Endodermal cell (in vitro differentiated cells): ENCODE results near the gene MAP6D1. TPM values are rescaled to one million over a fixed set of nuclear protein-coding genes. Genes with fewer than 3 reads are reported as not detected.
A peak's percentile ranks its signal among the peaks of the same experiment; 100 is the strongest.

Experiments
- DNase-seq: peaks from one replicate; pipeline ENCODE4 v3.0.0-alpha.2; 2017
- H3K27ac ChIP-seq: 2 replicates; pipeline ENCODE4 v1.5.1; 2013; ENCODE audit warnings: mild to moderate bottlenecking, low read depth, low read length, moderate library complexity
- H3K27me3 ChIP-seq: 2 replicates; pipeline ENCODE4 v1.6.1; 2013; ENCODE audit warnings: mild to moderate bottlenecking, low read length, moderate library complexity; ENCODE audit not compliant: insufficient read depth, control insufficient read depth, poor library complexity, severe bottlenecking
- H3K36me3 ChIP-seq: 2 replicates; pipeline ENCODE4 v1.7.0; 2013; ENCODE audit warnings: mild to moderate bottlenecking, low read length, moderate library complexity; ENCODE audit not compliant: control insufficient read depth, insufficient read depth
- H3K4me1 ChIP-seq: one replicate; pipeline ENCODE4 v1.7.0; 2013; ENCODE audit warnings: low read length; ENCODE audit not compliant: control insufficient read depth, insufficient read depth
- H3K4me3 ChIP-seq: 2 replicates; pipeline ENCODE4 v1.5.1; 2013; ENCODE audit warnings: mild to moderate bottlenecking, low read length, moderate library complexity
- H3K9ac ChIP-seq: 2 replicates; pipeline ENCODE4 v1.6.1; 2013; ENCODE audit warnings: mild to moderate bottlenecking, low read length, moderate library complexity; ENCODE audit not compliant: poor library complexity, severe bottlenecking; ENCODE audit errors: extremely low read depth
- H3K9me3 ChIP-seq: 2 replicates; pipeline ENCODE4 v1.6.1; 2013; ENCODE audit warnings: mild to moderate bottlenecking, low read length, moderate library complexity; ENCODE audit not compliant: control insufficient read depth
- H3K27ac Mint-ChIP-seq: 2 replicates; pipeline ENCODE4 v1.8.0; 2020; ENCODE audit warnings: mixed read lengths
- H3K27me3 Mint-ChIP-seq: 2 replicates; pipeline ENCODE4 v1.8.0; 2021; ENCODE audit warnings: mild to moderate bottlenecking, mixed read lengths; ENCODE audit not compliant: insufficient read depth
- H3K36me3 Mint-ChIP-seq: 2 replicates; pipeline ENCODE4 v1.8.0; 2020; ENCODE audit warnings: low read depth, mixed read lengths
- H3K4me1 Mint-ChIP-seq: 2 replicates; pipeline ENCODE4 v1.8.0; 2020; ENCODE audit warnings: mixed read lengths
- H3K4me3 Mint-ChIP-seq: 2 replicates; pipeline ENCODE4 v1.8.0; 2020; ENCODE audit warnings: mild to moderate bottlenecking, moderate library complexity, mixed read lengths
- H3K9me3 Mint-ChIP-seq: 2 replicates; pipeline ENCODE4 v1.8.0; 2020; ENCODE audit warnings: mild to moderate bottlenecking, mixed read lengths
- CTCF ChIP-seq: fragments of 200-600 bp; sonication (generic); conservative IDR thresholded peaks from 2 replicates; pipeline ENCODE4 v1.5.0; 2021; ENCODE audit warnings: antibody characterized with exemption, mild to moderate bottlenecking
- WGBS, 2 experiments: methylation state at CpG; one replicate each; pipeline versions ENCODE4 v1.1.5 to v1.1.7; 2013; ENCODE audit warnings: missing lambda C conversion rate in 2 of 2, mixed read lengths in 1 of 2; ENCODE audit not compliant: insufficient coverage in 1 of 2, insufficient read length in 1 of 2; 5-methylcytosine and 5-hydroxymethylcytosine counted together
- total RNA-seq, 2 donors: library from RNA; stranded (reverse); fragmentation: NEBNext Ultra II Directional in 1 of 2; extraction: Animal tissue kit (Norgen Biotek cat#: 25700) in 1 of 2; gene quantifications; 2 replicates in 1 of 2; 3 replicates in 1 of 2; pipeline ENCODE4 v1.2.1, GENCODE V29; 2021

MAP6D1 gene
- total RNA-seq, 2 donors from 2014 or later = 4.0 to 4.8 TPM

- no peak overlapping the region for H3K27ac ChIP-seq
- peaks cover 57% of the 10 kb centered on the region for H3K36me3 Mint-ChIP-seq
- 100% methylated on average over 1 of the region's 1 CpG; no CpG with 5 or more reads in 1 of the 2 experiments for WGBS, 2 experiments
Observed at GRCh38 chr3:183814240-183814639, 11.1 kb downstream of the MAP6D1 start.

GRCh38 chr3:183812761-183813445, 12.5 kb downstream of the MAP6D1 start:
- no peak for TF ChIP-seq CTCF
- Mint-ChIP-seq H3K27ac (peak overlapping the region; percentile 80), H3K36me3 (peaks cover 68% of the 10 kb centered on the region)

More at GRCh38 chr3:183814240-183814639, 11.1 kb downstream of the MAP6D1 start:
- H3K4me1 ChIP-seq = no peaks in the 10 kb centered on the region
- no peak overlapping the region for H3K4me3 ChIP-seq
- Mint-ChIP-seq H3K27ac (no peak overlapping the region), H3K9me3 (no peaks in the 10 kb centered on the region), H3K27me3 (no peaks in the 10 kb centered on the region), H3K4me3 (no peak overlapping the region), H3K4me1 (no peaks in the 10 kb centered on the region)
- TF ChIP-seq CTCF = no peak
- no peaks in the 10 kb centered on the region for H3K9me3 ChIP-seq
- H3K9ac ChIP-seq = no peak overlapping the region
- no peak for DNase-seq
- H3K27me3 ChIP-seq = no peaks in the 10 kb centered on the region
- peaks cover 56% of the 10 kb centered on the region for H3K36me3 ChIP-seq

GRCh38 chr3:183811638-183812037, 13.7 kb downstream of the MAP6D1 start:
- no peak overlapping the region for H3K4me3 Mint-ChIP-seq
- no peak for TF ChIP-seq CTCF
- no peaks in the 10 kb centered on the region for H3K4me1 Mint-ChIP-seq
- 93 to 95% methylated on average over 10 to 11 of the region's 11 CpGs for WGBS, 2 experiments
- no peaks in the 10 kb centered on the region for H3K4me1 ChIP-seq
- no peak for DNase-seq
- H3K36me3 ChIP-seq = peaks cover 75% of the 10 kb centered on the region
- no peak overlapping the region for H3K4me3 ChIP-seq
- H3K27me3 ChIP-seq = no peaks in the 10 kb centered on the region
- H3K36me3 Mint-ChIP-seq = peaks cover 72% of the 10 kb centered on the region
- H3K27ac Mint-ChIP-seq = no peak overlapping the region
- no peaks in the 10 kb centered on the region for H3K27me3 Mint-ChIP-seq
- no peaks in the 10 kb centered on the region for H3K9me3 ChIP-seq
- no peaks in the 10 kb centered on the region for H3K9me3 Mint-ChIP-seq
- H3K9ac ChIP-seq = no peak overlapping the region
- no peak overlapping the region for H3K27ac ChIP-seq

More at GRCh38 chr3:183812761-183813445, 12.5 kb downstream of the MAP6D1 start:
- H3K27me3 Mint-ChIP-seq = no peaks in the 10 kb centered on the region
- no peak overlapping the region for H3K4me3 Mint-ChIP-seq
- Histone ChIP-seq H3K4me3 (no peak overlapping the region), H3K9me3 (no peaks in the 10 kb centered on the region), H3K36me3 (peaks cover 67% of the 10 kb centered on the region), H3K27ac (peak overlapping the region; percentile 52), H3K4me1 (no peaks in the 10 kb centered on the region), H3K9ac (no peak overlapping the region), H3K27me3 (no peaks in the 10 kb centered on the region)
- DNase-seq = no peak
- H3K9me3 Mint-ChIP-seq = no peaks in the 10 kb centered on the region
- H3K4me1 Mint-ChIP-seq = no peaks in the 10 kb centered on the region
- 94 to 95% methylated on average over 7 to 8 of the region's 8 CpGs for WGBS, 2 experiments
